GM23338 (cell line): Measurements from ENCODE around the gene AP3M1. TPM values are rescaled to one million over a fixed set of nuclear protein-coding genes. Genes with fewer than 3 reads are reported as not detected.
A peak's percentile ranks its signal among the peaks of the same experiment; 100 is the strongest.

Source experiments
- ATAC-seq: fragments of 200-7000 bp; cut with Tn5 transposase; 3 replicates; pipeline ENCODE4 v1.9.1; 2020
- DNase-seq: peaks from one replicate; pipeline ENCODE4 v3.0.0-alpha.2; 2015; ENCODE audit warnings: low spot score
- H2AFZ ChIP-seq: fragments of 200-600 bp; sonication (generic); 2 replicates; pipeline ENCODE4 v1.8.0; 2016; ENCODE audit warnings: antibody characterized with exemption, mild to moderate bottlenecking, moderate library complexity
- H3F3A ChIP-seq: fragments of 200-600 bp; sonication (generic); replicated peaks from 2 replicates; pipeline ENCODE4 v1.8.0; 2017; ENCODE audit warnings: antibody characterized with exemption, mixed run types, low read depth
- H3K27ac ChIP-seq: fragments of 200-600 bp; sonication (generic); 2 replicates; pipeline ENCODE4 v1.6.1; 2016; ENCODE audit warnings: low read depth
- H3K27me3 ChIP-seq: fragments of 200-600 bp; sonication (generic); 2 replicates; pipeline ENCODE4 v1.8.0; 2016; ENCODE audit warnings: mild to moderate bottlenecking, mixed run types, moderate library complexity; ENCODE audit not compliant: insufficient read depth
- H3K36me3 ChIP-seq: fragments of 200-600 bp; sonication (generic); 2 replicates; pipeline ENCODE4 v1.8.0; 2016; ENCODE audit warnings: mild to moderate bottlenecking; ENCODE audit not compliant: insufficient read depth
- H3K4me1 ChIP-seq: fragments of 200-600 bp; sonication (generic); 2 replicates; pipeline ENCODE4 v1.8.0; 2016; ENCODE audit warnings: mild to moderate bottlenecking, moderate library complexity; ENCODE audit not compliant: insufficient read depth
- H3K4me2 ChIP-seq: fragments of 200-600 bp; sonication (generic); 2 replicates; pipeline ENCODE4 v1.7.1; 2017; ENCODE audit warnings: mixed run types
- H3K4me3 ChIP-seq: fragments of 200-600 bp; sonication (generic); 2 replicates; pipeline ENCODE4 v1.6.1; 2016; ENCODE audit warnings: mixed run types
- H3K79me2 ChIP-seq: fragments of 200-600 bp; sonication (generic); replicated peaks from 2 replicates; pipeline ENCODE4 v1.8.0; 2017; ENCODE audit warnings: mild to moderate bottlenecking; ENCODE audit not compliant: insufficient read depth
- H3K9me2 ChIP-seq: fragments of 200-600 bp; sonication (generic); 2 replicates; pipeline ENCODE4 v1.8.0; 2017; ENCODE audit not compliant: insufficient read depth
- H4K20me1 ChIP-seq: fragments of 200-600 bp; sonication (generic); replicated peaks from 2 replicates; pipeline ENCODE4 v1.8.0; 2017; ENCODE audit warnings: mild to moderate bottlenecking; ENCODE audit not compliant: insufficient read depth
- H3K27ac Mint-ChIP-seq: 2 replicates; pipeline ENCODE4 v1.8.0; 2020; ENCODE audit warnings: inconsistent platforms, mild to moderate bottlenecking, moderate library complexity, mixed read lengths
- H3K27me3 Mint-ChIP-seq: 3 replicates; pipeline ENCODE4 v1.8.0; 2022; ENCODE audit warnings: low read depth, mild to moderate bottlenecking, moderate library complexity, mixed read lengths, inconsistent platforms; ENCODE audit not compliant: insufficient read depth, poor library complexity
- H3K36me3 Mint-ChIP-seq: 3 replicates; pipeline ENCODE4 v1.8.0; 2021; ENCODE audit warnings: low read depth, mild to moderate bottlenecking, inconsistent platforms, moderate library complexity, mixed read lengths
- H3K4me1 Mint-ChIP-seq: 3 replicates; pipeline ENCODE4 v1.8.0; 2020; ENCODE audit warnings: mild to moderate bottlenecking, inconsistent platforms, mixed read lengths
- H3K4me3 Mint-ChIP-seq: 3 replicates; pipeline ENCODE4 v1.8.0; 2021; ENCODE audit warnings: moderate library complexity, mild to moderate bottlenecking, inconsistent platforms, mixed read lengths
- H3K9me3 Mint-ChIP-seq: 3 replicates; pipeline ENCODE4 v1.8.0; 2020; ENCODE audit warnings: moderate library complexity, mild to moderate bottlenecking, inconsistent platforms, mixed read lengths
- CREB1 ChIP-seq: fragments of 250-450 bp; sonication (Bioruptor Pico); IDR thresholded peaks from 2 replicates; pipeline ENCODE4 v1.5.0; 2020; ENCODE audit warnings: low read depth, mild to moderate bottlenecking, moderate library complexity
- CTCF ChIP-seq, 2 experiments: fragments of 200-600 bp in 1 of 2; sonication (generic) in 1 of 2; conservative IDR thresholded peaks; 2 replicates each; pipeline versions ENCODE4 v1.5.1 to v1.6.1; 2016 to 2017; ENCODE audit warnings: antibody characterized with exemption in 2 of 2, low read depth in 2 of 2, mild to moderate bottlenecking in 2 of 2, moderate library complexity in 1 of 2
- ETS1 ChIP-seq: IDR thresholded peaks from 2 replicates; pipeline ENCODE4 v1.6.1; 2016; ENCODE audit warnings: antibody characterized with exemption
- EZH2 ChIP-seq: fragments of 200-600 bp; sonication (generic); IDR thresholded peaks from one replicate; pipeline ENCODE4 v1.8.0; 2017; ENCODE audit warnings: antibody characterized with exemption, mild to moderate bottlenecking, low read depth; ENCODE audit not compliant: unreplicated experiment
- JUNB ChIP-seq: IDR thresholded peaks from one replicate; pipeline ENCODE4 v1.6.1; 2016; ENCODE audit warnings: antibody characterized with exemption; ENCODE audit not compliant: unreplicated experiment
- NANOG ChIP-seq: IDR thresholded peaks from 2 replicates; pipeline ENCODE4 v1.6.1; 2016; ENCODE audit warnings: antibody characterized with exemption, borderline replicate concordance
- POLR2AphosphoS5 ChIP-seq: IDR thresholded peaks from 2 replicates; pipeline ENCODE4 v1.6.1; 2016; ENCODE audit warnings: antibody characterized with exemption, low read depth
- REST ChIP-seq: IDR thresholded peaks from one replicate; pipeline ENCODE4 v1.6.1; 2018; ENCODE audit warnings: antibody characterized with exemption; ENCODE audit not compliant: unreplicated experiment
- STAT1 ChIP-seq: IDR thresholded peaks from one replicate; pipeline ENCODE4 v1.6.1; 2016; ENCODE audit warnings: antibody characterized with exemption; ENCODE audit not compliant: unreplicated experiment
- ZNF331 ChIP-seq: fragments of 250-450 bp; sonication (Bioruptor Pico); IDR thresholded peaks from 2 replicates; pipeline ENCODE4 v1.5.0; 2020; ENCODE audit warnings: low read depth, mild to moderate bottlenecking, moderate library complexity
- ZNF462 ChIP-seq: fragments of 250-450 bp; sonication (Bioruptor Pico); IDR thresholded peaks from 2 replicates; pipeline ENCODE4 v1.5.0; 2020; ENCODE audit warnings: mild to moderate bottlenecking, moderate library complexity
- polyA plus RNA-seq: library from polyadenylated mRNA; unstranded; fragments of >200 nt; fragmentation: Nextera tagmentation; extraction: Ambion mirVana; gene quantifications from 2 replicates; pipeline ENCODE4 v1.2.1, GENCODE V29; 2016
- total RNA-seq: library from RNA; depleted of rRNA; stranded (reverse); fragments of >200 nt; shearing (Covaris generic); gene quantifications from 2 replicates; pipeline ENCODE4 v1.2.3, GENCODE V29; 2014

AP3M1 gene
- total and polyA plus RNA-seq, 2 experiments from 2014 or later: 13.8 to 41.7 TPM

GRCh38 chr10:74071157-74071556 lies 79.5 kb downstream of the AP3M1 start:
- ATAC-seq (peak; percentile 61), DNase-seq (peak; percentile 58)
- H2AFZ ChIP-seq: no peak overlapping the region
- peaks cover 37% of the 10 kb centered on the region for H3K4me1 ChIP-seq
- no peak overlapping the region for H3K4me3 ChIP-seq
- H3K27ac Mint-ChIP-seq: peak overlapping the region; percentile 13
- TF ChIP-seq ETS1 (no peak), REST (no peak), NANOG (no peak), CTCF (conservative IDR thresholded peaks at IDR 0.05; ENCODE audit: low read depth in 2 of 2) (no peak), POLR2AphosphoS5 (no peak), JUNB (no peak), EZH2 (no peak), CREB1 (CRISPR knock-in tag) (no peak), ZNF462 (CRISPR knock-in tag) (no peak), ZNF331 (CRISPR knock-in tag) (no peak), STAT1 (no peak)
- H3K4me1 Mint-ChIP-seq: peaks cover 41% of the 10 kb centered on the region
- no peaks in the 10 kb centered on the region; the same call in 1 of the 2 replicates for H4K20me1 ChIP-seq
- 0 out of 2 replicates have a peak overlapping the region, but pooled peaks have one; percentile 2 for H3K4me2 ChIP-seq
- H3K27ac ChIP-seq: peak overlapping the region; percentile 61
- no peaks in the 10 kb centered on the region for H3K9me3 Mint-ChIP-seq
- H3K36me3 Mint-ChIP-seq: peaks cover 49% of the 10 kb centered on the region
- no peaks in the 10 kb centered on the region for H3F3A ChIP-seq
- no peaks in the 10 kb centered on the region for H3K27me3 ChIP-seq
- H3K79me2 ChIP-seq: peaks cover 35% of the 10 kb centered on the region
- peaks cover 5% of the 10 kb centered on the region for H3K36me3 ChIP-seq
- H3K9me2 ChIP-seq: no peaks in the 10 kb centered on the region
- H3K27me3 Mint-ChIP-seq: peaks cover 5% of the 10 kb centered on the region
- H3K4me3 Mint-ChIP-seq: no peak overlapping the region
